Activated CD8-positive, alpha-beta T cell treated with anti-CD3 and anti-CD28 coated beads for 36 hours (primary cell): ENCODE measurements around the gene ATG4B. TPM values are rescaled to one million over a fixed set of nuclear protein-coding genes. Genes with fewer than 3 reads are reported as not detected.

Experiments used
- ATAC-seq: fragments of 200-7000 bp; cut with Tn5 transposase; one replicate; pipeline ENCODE4 v1.10.0; 2021; ENCODE audit warnings: mild to moderate bottlenecking, moderate library complexity
- CTCF ChIA-PET: fragments of 350-600 bp; sonication (Branson Sonifier 250); formaldehyde crosslinking; loops from one replicate; lab custom pipeline; 2021; ENCODE audit warnings: antibody characterized with exemption; lab: Charles Lee
- POLR2A ChIA-PET: fragments of 350-600 bp; sonication (Branson Sonifier 250); formaldehyde crosslinking; loops from one replicate; lab custom pipeline; 2021; ENCODE audit warnings: antibody characterized with exemption; lab: Charles Lee
- DNase-seq: peaks from one replicate; pipeline ENCODE4 v3.0.0-alpha.2; 2020
- H3K27ac Mint-ChIP-seq: one replicate; pipeline ENCODE4 v1.8.0; 2021; ENCODE audit warnings: mild to moderate bottlenecking, mixed read lengths
- H3K27me3 Mint-ChIP-seq: one replicate; pipeline ENCODE4 v1.8.0; 2021; ENCODE audit warnings: mixed read lengths
- H3K36me3 Mint-ChIP-seq: one replicate; pipeline ENCODE4 v1.8.0; 2021; ENCODE audit warnings: low read depth, mixed read lengths
- H3K4me1 Mint-ChIP-seq: one replicate; pipeline ENCODE4 v1.8.0; 2021; ENCODE audit warnings: low read depth, mixed read lengths
- H3K4me3 Mint-ChIP-seq: one replicate; pipeline ENCODE4 v1.8.0; 2021; ENCODE audit warnings: mild to moderate bottlenecking, moderate library complexity, mixed read lengths
- H3K9me3 Mint-ChIP-seq: one replicate; pipeline ENCODE4 v1.8.0; 2021; ENCODE audit warnings: mixed read lengths
- intact Hi-C: fragments of 100-400 bp; cut with micrococcal nuclease; formaldehyde crosslinking; loops from one replicate; pipeline ENCODE4 v1.10.0; 2022
- total RNA-seq, 2 experiments: library from RNA; stranded (reverse); gene quantifications; one replicate each; pipeline ENCODE4 v1.2.3, GENCODE V29; 2021
- TF ChIP-seq, protein P1 (sequence below): fragments of 200-600 bp; IDR thresholded peaks from one replicate; pipeline ENCODE4 v1.8.0; 2022; ENCODE audit warnings: antibody characterized with exemption, mild to moderate bottlenecking

The ATG4B gene
- total RNA-seq, 2 experiments from 2014 or later = 90.7 to 94.6 TPM

GRCh38 chr2:241595600-241596140 is 41.8 kb upstream of the ATG4B start:
- intact Hi-C loops = no loop called here
- TF ChIP-seq, protein P1, sequence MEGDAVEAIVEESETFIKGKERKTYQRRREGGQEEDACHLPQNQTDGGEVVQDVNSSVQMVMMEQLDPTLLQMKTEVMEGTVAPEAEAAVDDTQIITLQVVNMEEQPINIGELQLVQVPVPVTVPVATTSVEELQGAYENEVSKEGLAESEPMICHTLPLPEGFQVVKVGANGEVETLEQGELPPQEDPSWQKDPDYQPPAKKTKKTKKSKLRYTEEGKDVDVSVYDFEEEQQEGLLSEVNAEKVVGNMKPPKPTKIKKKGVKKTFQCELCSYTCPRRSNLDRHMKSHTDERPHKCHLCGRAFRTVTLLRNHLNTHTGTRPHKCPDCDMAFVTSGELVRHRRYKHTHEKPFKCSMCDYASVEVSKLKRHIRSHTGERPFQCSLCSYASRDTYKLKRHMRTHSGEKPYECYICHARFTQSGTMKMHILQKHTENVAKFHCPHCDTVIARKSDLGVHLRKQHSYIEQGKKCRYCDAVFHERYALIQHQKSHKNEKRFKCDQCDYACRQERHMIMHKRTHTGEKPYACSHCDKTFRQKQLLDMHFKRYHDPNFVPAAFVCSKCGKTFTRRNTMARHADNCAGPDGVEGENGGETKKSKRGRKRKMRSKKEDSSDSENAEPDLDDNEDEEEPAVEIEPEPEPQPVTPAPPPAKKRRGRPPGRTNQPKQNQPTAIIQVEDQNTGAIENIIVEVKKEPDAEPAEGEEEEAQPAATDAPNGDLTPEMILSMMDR = no peak
- no peaks in the 10 kb centered on the region for H3K4me1 Mint-ChIP-seq
- DNase-seq = no peak
- no peaks in the 10 kb centered on the region for H3K27me3 Mint-ChIP-seq
- POLR2A ChIA-PET = no interaction called here
- CTCF ChIA-PET = no interaction called here
- H3K36me3 Mint-ChIP-seq = peaks cover 23% of the 10 kb centered on the region
- ATAC-seq = no peak
- H3K27ac Mint-ChIP-seq = no peak overlapping the region
- no peak overlapping the region for H3K4me3 Mint-ChIP-seq
- H3K9me3 Mint-ChIP-seq = no peaks in the 10 kb centered on the region

- ATAC-seq = no peak
- no peak overlapping the region for H3K27ac Mint-ChIP-seq
- H3K36me3 Mint-ChIP-seq = peaks cover 29% of the 10 kb centered on the region
- TF ChIP-seq, protein P1 = no peak
- H3K27me3 Mint-ChIP-seq = no peaks in the 10 kb centered on the region
- no peak overlapping the region for H3K4me3 Mint-ChIP-seq
- no peaks in the 10 kb centered on the region for H3K4me1 Mint-ChIP-seq
- CTCF ChIA-PET = interaction anchor here (1.9 kb wide), 1 partner anchor 13 kb away, joined by 6 read pairs; no protein-coding TSS in a partner anchor
- POLR2A ChIA-PET = interaction anchor here (1.0 kb wide), 1 partner anchor 107 kb away, joined by 3 read pairs; no protein-coding TSS in a partner anchor
- no peaks in the 10 kb centered on the region for H3K9me3 Mint-ChIP-seq
- DNase-seq = no peak
- intact Hi-C loops = no loop called here
These were observed 39.9 kb upstream of the ATG4B start for GRCh38 chr2:241597561-241597960.

DNA sequence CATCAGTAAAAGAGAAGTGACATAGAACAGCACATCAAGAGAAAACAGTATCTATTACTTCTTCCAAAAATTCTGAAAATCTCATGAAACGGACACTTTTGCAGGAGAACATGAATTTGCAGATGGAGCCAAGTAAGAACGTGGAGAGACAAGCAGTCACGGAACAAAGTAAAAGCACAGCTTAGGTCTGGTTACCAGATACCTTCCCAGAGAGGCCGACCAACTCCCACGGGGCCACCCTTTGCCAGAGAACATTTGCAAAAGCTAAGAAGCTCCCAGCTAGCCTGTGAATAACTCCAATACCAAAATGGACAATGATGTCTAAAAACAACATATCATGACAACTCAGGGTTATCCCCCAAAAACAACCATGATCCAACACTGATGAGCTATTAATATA is 39.4 kb upstream of the ATG4B start:
- ATAC-seq (no peak), DNase-seq (no peak)
- peaks cover 29% of the 10 kb centered on the region for H3K36me3 Mint-ChIP-seq
- TF ChIP-seq, protein P1 = no peak
- no peak overlapping the region for H3K27ac Mint-ChIP-seq
- intact Hi-C loops = no loop called here
- H3K4me1 Mint-ChIP-seq = no peaks in the 10 kb centered on the region
- POLR2A ChIA-PET = interaction anchor here (0.8 to 1.3 kb wide), 3 partner anchors 79 to 214 kb away, joined by 3 to 4 read pairs (median 3); no protein-coding TSS in a partner anchor
- H3K4me3 Mint-ChIP-seq = no peak overlapping the region
- CTCF ChIA-PET = interaction anchor here (0.9 to 1.9 kb wide), 3 partner anchors 13 to 205 kb away, joined by 3 to 6 read pairs (median 3); no protein-coding TSS in a partner anchor
- H3K27me3 Mint-ChIP-seq = no peaks in the 10 kb centered on the region
- H3K9me3 Mint-ChIP-seq = no peaks in the 10 kb centered on the region

GRCh38 chr2:241598487-241598886 is 39.0 kb upstream of the ATG4B start:
- CTCF ChIA-PET = interaction anchor here (0.9 to 1.9 kb wide), 3 partner anchors 12 to 205 kb away, joined by 3 to 6 read pairs (median 3); no protein-coding TSS in a partner anchor
- POLR2A ChIA-PET = interaction anchor here (0.8 to 1.3 kb wide), 3 partner anchors 78 to 215 kb away, joined by 3 to 4 read pairs (median 3); no protein-coding TSS in a partner anchor

More at GRCh38 chr2:241598487-241598886, 39.0 kb upstream of the ATG4B start:
- Mint-ChIP-seq H3K27ac (no peak overlapping the region), H3K27me3 (no peaks in the 10 kb centered on the region), H3K4me3 (no peak overlapping the region), H3K36me3 (peaks cover 31% of the 10 kb centered on the region), H3K9me3 (no peaks in the 10 kb centered on the region), H3K4me1 (no peaks in the 10 kb centered on the region)
- intact Hi-C loops = no loop called here
- ATAC-seq (peak; percentile 42), DNase-seq (peak; percentile 25)
- TF ChIP-seq, protein P1 = no peak
